VCaP (cell line): ENCODE results near the gene ADCY7.

Source experiments
- H3K27ac ChIP-seq: fragments of 450-650 bp; 2 replicates; pipeline ENCODE4 v1.5.1; 2017
- CTCF ChIP-seq: fragments of 450-650 bp; conservative IDR thresholded peaks from 2 replicates; pipeline ENCODE4 v1.5.1; 2017; ENCODE audit warnings: mild to moderate bottlenecking, moderate library complexity

Gene ADCY7

GRCh38 chr16:50263940-50264929 lies 2.1 kb upstream of the ADCY7 start:
- no peak overlapping the region for H3K27ac ChIP-seq
- TF ChIP-seq CTCF: no peak

GRCh38 chr16:50265260-50265659 lies 1.1 kb upstream of the ADCY7 start:
- H3K27ac ChIP-seq: no peak overlapping the region
- TF ChIP-seq CTCF: peak; percentile 54

- H3K27ac ChIP-seq: no peak overlapping the region
- TF ChIP-seq CTCF: no peak
Measured at GRCh38 chr16:50265716-50266336, 525 bp upstream of the ADCY7 start.

- H3K27ac ChIP-seq: no peak overlapping the region; the same call in 1 of the 2 replicates
- TF ChIP-seq CTCF: no peak
Measured at GRCh38 chr16:50267151-50267631, 840 bp downstream of the ADCY7 start.

- TF ChIP-seq CTCF: no peak
- no peak overlapping the region; the same call in 1 of the 2 replicates for H3K27ac ChIP-seq
Measured at GRCh38 chr16:50267651-50268050, 1.3 kb downstream of the ADCY7 start.

GRCh38 chr16:50268352-50268751 lies 2.0 kb downstream of the ADCY7 start:
- H3K27ac ChIP-seq: no peak overlapping the region
- TF ChIP-seq CTCF: no peak

- TF ChIP-seq CTCF: no peak
- H3K27ac ChIP-seq: no peak overlapping the region
Measured at GRCh38 chr16:50269061-50269705, 2.8 kb downstream of the ADCY7 start.
